Spleen (tissue), 11 donors: ENCODE measurements around the gene PAPOLA. TPM values are rescaled to one million over a fixed set of nuclear protein-coding genes. Genes with fewer than 3 reads are reported as not detected.
A peak's percentile ranks its signal among the peaks of the same experiment; 100 is the strongest.

Experiments used
- DNase-seq: peaks from one replicate; pipeline ENCODE4 v3.0.0-alpha.2; 2020
- H3K27ac ChIP-seq, 8 donors: fragments of 200-600 bp; sonication (generic) in 7 of 8; 1 replicate in 4 of 8; 2 replicates in 4 of 8; pipeline versions ENCODE4 v1.5.0 to v1.8.0; 2016 to 2021; ENCODE audit warnings: inconsistent platforms in 4 of 8, mild to moderate bottlenecking in 4 of 8, moderate library complexity in 1 of 8
- H3K27me3 ChIP-seq, 7 donors: fragments of 200-600 bp; sonication (generic) in 6 of 7; replicated peaks in 1 of 7; 1 replicate in 4 of 7; 2 replicates in 3 of 7; pipeline versions ENCODE4 v1.5.0 to v1.8.0; 2016 to 2021; ENCODE audit warnings: inconsistent platforms in 3 of 7, mild to moderate bottlenecking in 1 of 7
- H3K36me3 ChIP-seq, 6 donors: fragments of 200-600 bp; sonication (generic) in 5 of 6; 1 replicate in 4 of 6; 2 replicates in 2 of 6; pipeline versions ENCODE4 v1.5.0 to v1.8.0; 2016 to 2021; ENCODE audit warnings: inconsistent platforms in 2 of 6
- H3K4me1 ChIP-seq, 6 donors: fragments of 200-600 bp; sonication (generic) in 5 of 6; 1 replicate in 3 of 6; 2 replicates in 3 of 6; pipeline versions ENCODE4 v1.5.0 to v1.8.0; 2016 to 2021; ENCODE audit warnings: inconsistent platforms in 3 of 6
- H3K4me3 ChIP-seq, 8 donors: fragments of 200-600 bp; sonication (generic) in 7 of 8; 1 replicate in 4 of 8; 2 replicates in 4 of 8; pipeline versions ENCODE4 v1.5.0 to v1.8.0; 2016 to 2021; ENCODE audit warnings: inconsistent platforms in 4 of 8, mild to moderate bottlenecking in 4 of 8, moderate library complexity in 2 of 8
- H3K9me3 ChIP-seq, 8 donors: fragments of 200-600 bp; sonication (generic) in 7 of 8; 1 replicate in 4 of 8; 2 replicates in 4 of 8; pipeline versions ENCODE4 v1.5.0 to v1.8.0; 2016 to 2021; ENCODE audit warnings: inconsistent platforms in 4 of 8
- POLR2A ChIP-seq, 3 donors: fragments of 450-650 bp; IDR thresholded peaks; one replicate each; pipeline ENCODE4 v1.5.1; 2017; ENCODE audit warnings: antibody characterized with exemption in 3 of 3, mild to moderate bottlenecking in 1 of 3
- POLR2AphosphoS5 ChIP-seq, 3 donors: sonication (generic); formaldehyde crosslinking; IDR thresholded peaks; one replicate each; pipeline ENCODE4 v1.5.1; 2017; ENCODE audit warnings: antibody characterized with exemption in 3 of 3
- WGBS, 5 donors: extraction: QIAGEN DNeasy Blood & Tissue Kit in 3 of 5; methylation state at CpG; one replicate each; pipeline versions ENCODE4 v1.1.5 to v1.1.7; 2013 to 2018; 5-methylcytosine and 5-hydroxymethylcytosine counted together
- intact Hi-C: fragments of 100-400 bp; cut with DNase I; formaldehyde crosslinking; loops from one replicate; pipeline ENCODE4 v1.15.0; 2023; ENCODE audit warnings: low total_unique reads
- polyA plus RNA-seq, 3 donors: library from polyadenylated mRNA; stranded (reverse); fragments of 200-250 nt; gene quantifications; one replicate each; pipeline ENCODE4 v1.2.1, GENCODE V29; 2013
- total RNA-seq, 7 donors: library from RNA; depleted of rRNA in 3 of 7; stranded (reverse); fragments of >200 nt in 3 of 7; fragmentation: NEBNext Ultra II Directional in 4 of 7; extraction: Animal tissue kit (Norgen Biotek cat#: 25700) in 4 of 7; gene quantifications; one replicate each; pipeline versions ENCODE4 v1.1.0 to v1.2.1, GENCODE V29; 2016 to 2021
- TF ChIP-seq, protein P1 (sequence below), 11 experiments: fragments of 200-600 bp in 7 of 11; fragments of 450-650 bp in 4 of 11; sonication (generic) in 4 of 11; IDR thresholded peaks in 8 of 11; conservative IDR thresholded peaks in 3 of 11; 1 replicate in 7 of 11; 2 replicates in 4 of 11; pipeline versions ENCODE4 v1.4.0 to v1.8.0; 2016 to 2021; ENCODE audit warnings: antibody characterized with exemption in 11 of 11, inconsistent platforms in 4 of 11, mild to moderate bottlenecking in 1 of 11
- donor health status: healthy with polysubstance abuse.
- donor health status: DM: no; HTN: no; CAD: no; lungs with moderate emphysema.
- donor health status: DM: no; HTN: no; CAD: no.
- donor health status: Bipolar disorder and iron deficiency.
- donor health status: healthy.
- donor health status: DM: no; HTN: no; CAD: no.
- donor health status: DM: yes; HTN: yes; CAD: no.

PAPOLA gene
- total and polyA plus RNA-seq, 10 donors, result 56.4 to 311 (median 201) TPM

DNA sequence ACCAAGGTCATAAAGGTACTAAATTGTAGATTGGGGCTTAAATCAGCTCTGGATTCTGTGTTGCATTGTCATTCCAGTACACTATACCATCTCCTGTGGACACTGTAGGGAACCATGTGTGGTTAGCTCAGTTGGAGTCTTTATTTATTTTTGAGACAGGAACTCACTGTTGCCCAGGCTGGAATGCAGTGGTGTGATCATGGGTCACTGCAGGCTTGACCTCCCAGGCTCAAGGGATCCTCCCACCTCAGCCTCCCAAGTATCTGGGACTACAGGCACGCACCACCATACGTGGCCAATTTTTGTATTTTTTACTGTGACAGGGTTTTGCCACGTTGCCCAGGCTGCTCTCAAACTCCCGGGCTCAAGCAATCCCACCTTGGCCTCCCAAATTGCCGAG, 6.7 kb downstream of the PAPOLA start:
- Histone ChIP-seq H3K36me3 (peaks cover 0 to 9% (median 0%) of the 10 kb centered on the region in 6 donors), H3K4me3 (no peak overlapping the region), H3K9me3 (no peaks in the 10 kb centered on the region), H3K27me3 (no peaks in the 10 kb centered on the region), H3K27ac (peak overlapping the region in 1 of 8 donors; percentile 41), H3K4me1 (peaks cover 77 to 100% (median 97%) of the 10 kb centered on the region in 6 donors)
- intact Hi-C loops, result no loop called here
- DNase-seq, result no peak
- TF ChIP-seq, protein P1, sequence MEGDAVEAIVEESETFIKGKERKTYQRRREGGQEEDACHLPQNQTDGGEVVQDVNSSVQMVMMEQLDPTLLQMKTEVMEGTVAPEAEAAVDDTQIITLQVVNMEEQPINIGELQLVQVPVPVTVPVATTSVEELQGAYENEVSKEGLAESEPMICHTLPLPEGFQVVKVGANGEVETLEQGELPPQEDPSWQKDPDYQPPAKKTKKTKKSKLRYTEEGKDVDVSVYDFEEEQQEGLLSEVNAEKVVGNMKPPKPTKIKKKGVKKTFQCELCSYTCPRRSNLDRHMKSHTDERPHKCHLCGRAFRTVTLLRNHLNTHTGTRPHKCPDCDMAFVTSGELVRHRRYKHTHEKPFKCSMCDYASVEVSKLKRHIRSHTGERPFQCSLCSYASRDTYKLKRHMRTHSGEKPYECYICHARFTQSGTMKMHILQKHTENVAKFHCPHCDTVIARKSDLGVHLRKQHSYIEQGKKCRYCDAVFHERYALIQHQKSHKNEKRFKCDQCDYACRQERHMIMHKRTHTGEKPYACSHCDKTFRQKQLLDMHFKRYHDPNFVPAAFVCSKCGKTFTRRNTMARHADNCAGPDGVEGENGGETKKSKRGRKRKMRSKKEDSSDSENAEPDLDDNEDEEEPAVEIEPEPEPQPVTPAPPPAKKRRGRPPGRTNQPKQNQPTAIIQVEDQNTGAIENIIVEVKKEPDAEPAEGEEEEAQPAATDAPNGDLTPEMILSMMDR (IDR thresholded peaks at IDR 0.05 in 8 of 11, conservative IDR thresholded peaks at IDR 0.05 in 3 of 11), result no peak
- TF ChIP-seq POLR2AphosphoS5 (IDR thresholded peaks at IDR 0.05) (no peak), POLR2A (IDR thresholded peaks at IDR 0.05) (no peak)
- 83 to 97% (median 89%) methylated on average over 5 of the region's 5 CpGs for WGBS, 5 donors

DNA sequence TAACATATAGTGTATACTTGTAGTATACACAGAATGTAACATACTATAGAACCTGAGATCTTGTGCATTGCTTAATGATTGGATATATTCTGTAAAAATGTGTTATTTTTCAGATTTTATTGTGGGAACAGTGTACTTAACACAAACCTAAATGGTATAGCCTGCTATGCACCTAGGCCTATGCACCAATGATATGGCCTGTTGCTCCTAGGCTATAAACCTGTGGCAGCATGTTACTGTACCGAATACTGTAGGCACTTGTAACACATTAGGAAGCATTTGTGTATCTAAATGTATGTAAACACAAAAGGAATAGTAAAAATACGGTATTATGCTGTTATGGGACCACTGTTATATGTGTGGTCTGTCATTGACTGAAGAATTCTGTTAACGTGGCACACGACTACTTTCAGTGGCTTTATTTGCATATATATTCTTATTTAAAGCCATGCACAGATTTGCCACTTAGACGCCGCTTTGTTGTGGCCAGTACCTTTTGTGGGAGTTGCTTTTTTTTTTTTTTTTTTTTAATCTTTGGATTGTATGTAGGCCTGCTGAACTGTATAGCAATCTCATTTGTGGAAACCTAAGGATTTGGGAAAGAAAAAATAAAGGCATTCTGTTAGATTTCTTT, 7.4 kb downstream of the PAPOLA start:
- no peak for DNase-seq
- Histone ChIP-seq H3K27ac (peak overlapping the region in 2 of 8 donors; percentile 35 to 39), H3K4me3 (no peak overlapping the region), H3K36me3 (peaks cover 0 to 9% (median 0%) of the 10 kb centered on the region in 6 donors), H3K4me1 (peaks cover 76 to 100% (median 97%) of the 10 kb centered on the region in 6 donors), H3K9me3 (no peaks in the 10 kb centered on the region), H3K27me3 (no peaks in the 10 kb centered on the region)
- TF ChIP-seq POLR2AphosphoS5 (IDR thresholded peaks at IDR 0.05) (no peak), POLR2A (IDR thresholded peaks at IDR 0.05) (no peak)
- TF ChIP-seq, protein P1 (IDR thresholded peaks at IDR 0.05 in 8 of 11, conservative IDR thresholded peaks at IDR 0.05 in 3 of 11), result no peak
- 65 to 76% (median 67%) methylated on average over 6 of the region's 6 CpGs for WGBS, 5 donors
- intact Hi-C loops, result no loop called here

DNA sequence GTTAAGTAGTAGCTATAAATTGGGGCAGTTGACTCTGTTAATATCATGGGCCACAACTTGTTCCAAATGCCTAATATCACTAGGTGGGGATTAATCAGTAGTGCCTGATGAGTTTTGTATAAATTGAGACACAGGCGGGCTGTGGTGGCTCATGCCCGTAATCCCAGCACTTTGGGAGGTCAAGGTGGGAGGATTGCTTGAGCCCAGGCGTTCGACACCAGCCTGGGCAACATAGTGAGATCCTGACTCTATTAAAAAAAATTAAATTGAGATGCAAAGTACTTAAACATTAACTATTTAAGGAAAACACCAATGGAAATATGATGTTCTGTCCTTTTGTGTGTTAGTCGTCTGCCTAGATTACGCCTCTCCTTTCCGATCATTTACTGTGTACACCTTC, 9.0 kb downstream of the PAPOLA start:
- no peak for DNase-seq
- H3K9me3 ChIP-seq, result no peaks in the 10 kb centered on the region
- H3K27ac ChIP-seq, result peak overlapping the region in 2 of 8 donors; percentile 16 to 39
- WGBS, 5 donors, result 88 to 93% (median 92%) methylated on average over 7 of the region's 7 CpGs
- peaks cover 0 to under 1% (median 0%) of the 10 kb centered on the region in 6 donors for H3K36me3 ChIP-seq
- H3K27me3 ChIP-seq, result no peaks in the 10 kb centered on the region
- intact Hi-C loops, result no loop called here
- H3K4me1 ChIP-seq, result peaks cover 71 to 100% (median 97%) of the 10 kb centered on the region in 6 donors
- H3K4me3 ChIP-seq, result no peak overlapping the region
- TF ChIP-seq POLR2A (IDR thresholded peaks at IDR 0.05) (no peak), POLR2AphosphoS5 (IDR thresholded peaks at IDR 0.05) (no peak)
- TF ChIP-seq, protein P1 (IDR thresholded peaks at IDR 0.05 in 8 of 11, conservative IDR thresholded peaks at IDR 0.05 in 3 of 11), result no peak

DNA sequence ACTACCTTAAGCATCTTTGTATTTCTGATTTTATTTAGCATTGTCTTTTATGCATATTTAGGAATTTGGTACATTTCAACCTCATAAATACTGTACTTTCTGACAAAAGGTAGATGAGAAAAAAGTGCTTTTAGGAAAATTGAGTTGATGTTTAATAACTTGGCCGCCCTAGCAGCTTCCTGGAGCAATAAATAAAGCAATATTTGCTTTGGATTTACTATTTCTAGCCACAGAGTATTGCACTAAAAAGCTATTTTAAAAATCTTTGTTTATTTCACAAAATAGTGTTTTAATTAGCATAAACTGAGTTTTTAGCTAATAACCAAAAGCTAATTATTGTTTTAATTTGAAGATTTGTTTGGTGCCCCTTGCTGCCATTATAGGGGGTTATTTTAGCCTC, 9.5 kb downstream of the PAPOLA start:
- intact Hi-C loops, result no loop called here
- H3K4me1 ChIP-seq, result peaks cover 68 to 100% (median 97%) of the 10 kb centered on the region in 6 donors
- no peak for DNase-seq
- H3K27me3 ChIP-seq, result no peaks in the 10 kb centered on the region
- no peaks in the 10 kb centered on the region for H3K36me3 ChIP-seq
- H3K27ac ChIP-seq, result peak overlapping the region in 1 of 8 donors; percentile 39
- TF ChIP-seq POLR2A (IDR thresholded peaks at IDR 0.05), result no peak
- TF ChIP-seq POLR2AphosphoS5 (IDR thresholded peaks at IDR 0.05), result no peak
- TF ChIP-seq, protein P1 (IDR thresholded peaks at IDR 0.05 in 8 of 11, conservative IDR thresholded peaks at IDR 0.05 in 3 of 11), result no peak
- no peaks in the 10 kb centered on the region for H3K9me3 ChIP-seq
- 70 to 90% (median 83%) methylated on average over 1 of the region's 1 CpG for WGBS, 5 donors
- no peak overlapping the region for H3K4me3 ChIP-seq
